ENCODE data around the gene FBN1.

Gene FBN1

DNA sequence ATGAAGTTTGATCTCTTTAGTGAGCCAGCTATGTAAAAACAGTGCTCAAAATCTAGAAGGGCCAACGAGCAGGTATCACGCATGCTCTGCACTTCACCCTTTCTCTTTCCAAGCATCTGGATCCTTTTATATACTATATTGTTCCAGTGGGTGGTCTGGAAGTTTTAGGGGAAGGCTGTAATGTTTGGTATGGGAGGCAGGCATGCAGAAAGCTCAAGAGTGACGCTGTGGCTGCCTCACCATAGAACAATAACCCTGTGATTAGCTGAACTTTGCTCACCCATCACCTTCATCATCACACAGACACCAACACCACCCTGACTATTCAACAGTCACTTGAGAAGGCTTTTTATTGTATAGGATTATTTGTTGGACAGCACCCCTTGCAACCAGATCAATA, 81.6 kb downstream of the FBN1 start:
- in situ Hi-C loops (cut with HindIII; ENCODE audit: low pct_unique_long_range_greater_than_20kb, low sequenced_read_pairs) = no loop called here
- no peak for DNase-seq (ENCODE audit: low read depth in 1 of 2, low spot score in 1 of 2)
- no peak for TF ChIP-seq JUND (IDR thresholded peaks at IDR 0.05; ENCODE audit: low read depth)

GRCh38 chr15:48560321-48561051, 85.0 kb downstream of the FBN1 start:
- DNase-seq (ENCODE audit: low read depth in 1 of 2, low spot score in 1 of 2) = no peak
- no peak for TF ChIP-seq JUND (IDR thresholded peaks at IDR 0.05; ENCODE audit: low read depth)
- in situ Hi-C loops (cut with HindIII; ENCODE audit: low pct_unique_long_range_greater_than_20kb, low sequenced_read_pairs) = no loop called here

DNA sequence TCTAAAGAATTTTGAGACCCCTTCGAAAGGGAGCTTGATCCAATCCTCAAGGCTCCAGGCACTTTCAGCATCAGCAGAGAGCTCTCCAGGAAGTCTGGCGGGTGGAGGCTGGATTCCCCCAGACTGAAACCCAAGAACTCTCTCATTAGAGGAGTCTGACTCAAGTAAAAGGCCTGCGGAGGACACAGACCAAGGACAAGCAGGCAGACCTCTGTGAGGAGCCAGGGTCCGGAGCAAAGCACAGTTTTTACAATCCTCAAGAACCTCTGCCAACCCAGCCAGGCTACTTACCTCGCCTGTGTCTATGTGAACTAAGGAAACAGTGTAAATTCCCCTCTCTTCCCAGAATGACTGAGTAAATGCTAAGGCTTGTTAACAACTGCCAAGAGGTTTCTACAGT, 86.2 kb downstream of the FBN1 start:
- in situ Hi-C loops (cut with HindIII; ENCODE audit: low pct_unique_long_range_greater_than_20kb, low sequenced_read_pairs) = no loop called here
- TF ChIP-seq JUND (IDR thresholded peaks at IDR 0.05; ENCODE audit: low read depth) = no peak
- no peak for DNase-seq (ENCODE audit: low read depth in 1 of 2, low spot score in 1 of 2)

DNA sequence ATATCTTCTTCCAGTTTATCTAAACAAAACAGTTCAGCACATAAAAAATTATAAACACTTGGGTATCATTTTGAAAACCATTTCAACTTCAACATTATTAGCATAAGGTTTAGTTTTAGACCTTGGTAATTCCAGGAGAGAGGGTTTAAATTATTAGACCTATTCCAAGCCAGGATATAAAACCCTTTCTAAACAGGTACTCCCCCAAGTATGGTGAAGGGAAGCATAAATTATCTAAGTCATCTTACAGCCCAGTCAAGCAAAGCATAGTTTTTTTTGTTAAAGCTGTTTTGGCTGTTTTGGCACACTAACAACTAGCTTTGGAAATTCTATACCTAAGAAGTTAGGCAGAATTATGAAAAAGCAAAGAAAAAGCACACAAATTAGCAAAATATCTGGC, 87.3 kb downstream of the FBN1 start:
- no peak for DNase-seq (ENCODE audit: low read depth in 1 of 2, low spot score in 1 of 2)
- in situ Hi-C loops (cut with HindIII; ENCODE audit: low pct_unique_long_range_greater_than_20kb, low sequenced_read_pairs) = no loop called here
- no peak for TF ChIP-seq JUND (IDR thresholded peaks at IDR 0.05; ENCODE audit: low read depth)

- in situ Hi-C loops (cut with HindIII; ENCODE audit: low pct_unique_long_range_greater_than_20kb, low sequenced_read_pairs) = no loop called here
- no peak for TF ChIP-seq JUND (IDR thresholded peaks at IDR 0.05; ENCODE audit: low read depth)
- DNase-seq (ENCODE audit: low read depth in 1 of 2, low spot score in 1 of 2) = no peak
Observed at GRCh38 chr15:48557335-48557734, 88.2 kb downstream of the FBN1 start.

DNA sequence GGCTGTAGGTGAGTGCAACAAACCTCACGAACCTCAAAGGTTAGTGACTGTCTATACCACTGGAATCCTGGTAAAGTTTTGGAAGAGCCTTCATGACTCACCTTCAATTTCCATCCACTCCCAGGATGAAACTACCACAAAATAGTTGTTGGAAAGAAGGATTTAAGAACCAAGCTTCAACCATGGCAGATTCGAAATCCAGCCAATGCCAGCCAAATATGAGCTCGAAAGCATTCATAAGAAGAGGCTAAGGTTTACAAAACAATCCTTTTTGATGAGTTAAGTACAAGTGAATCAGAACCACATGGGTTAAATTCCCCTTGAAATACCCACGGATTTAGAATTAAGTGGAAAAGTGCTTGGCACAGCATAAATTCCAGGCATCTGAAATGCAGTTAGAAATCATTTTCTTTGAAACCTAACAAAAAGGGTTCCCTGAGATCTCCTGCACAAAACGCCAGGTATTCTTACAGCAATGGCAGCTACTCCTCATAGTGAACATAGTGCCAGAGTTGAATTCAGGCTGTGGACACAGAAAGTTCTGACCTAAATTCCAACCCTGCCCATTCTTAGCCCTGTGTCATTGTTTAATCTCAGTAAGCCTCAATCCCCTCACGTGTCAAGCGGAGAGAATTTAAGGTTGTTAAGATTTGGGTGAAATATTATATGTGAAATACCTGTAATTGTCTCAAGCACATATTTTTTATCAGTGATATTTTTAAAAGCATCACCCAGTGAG, 89.2 kb downstream of the FBN1 start:
- TF ChIP-seq JUND (IDR thresholded peaks at IDR 0.05; ENCODE audit: low read depth) = no peak
- DNase-seq (ENCODE audit: low read depth in 1 of 2, low spot score in 1 of 2) = no peak
- in situ Hi-C loops (cut with HindIII; ENCODE audit: low pct_unique_long_range_greater_than_20kb, low sequenced_read_pairs) = no loop called here

GRCh38 chr15:48555241-48555881, 90.1 kb downstream of the FBN1 start:
- DNase-seq (ENCODE audit: low read depth in 1 of 2, low spot score in 1 of 2) = no peak
- in situ Hi-C loops (cut with HindIII; ENCODE audit: low pct_unique_long_range_greater_than_20kb, low sequenced_read_pairs) = no loop called here
- TF ChIP-seq JUND (IDR thresholded peaks at IDR 0.05; ENCODE audit: low read depth) = no peak

GRCh38 chr15:48554112-48554511, 91.4 kb downstream of the FBN1 start:
- DNase-seq (ENCODE audit: low read depth in 1 of 2, low spot score in 1 of 2) = no peak
- in situ Hi-C loops (cut with HindIII; ENCODE audit: low pct_unique_long_range_greater_than_20kb, low sequenced_read_pairs) = no loop called here
- no peak for TF ChIP-seq JUND (IDR thresholded peaks at IDR 0.05; ENCODE audit: low read depth)

DNA sequence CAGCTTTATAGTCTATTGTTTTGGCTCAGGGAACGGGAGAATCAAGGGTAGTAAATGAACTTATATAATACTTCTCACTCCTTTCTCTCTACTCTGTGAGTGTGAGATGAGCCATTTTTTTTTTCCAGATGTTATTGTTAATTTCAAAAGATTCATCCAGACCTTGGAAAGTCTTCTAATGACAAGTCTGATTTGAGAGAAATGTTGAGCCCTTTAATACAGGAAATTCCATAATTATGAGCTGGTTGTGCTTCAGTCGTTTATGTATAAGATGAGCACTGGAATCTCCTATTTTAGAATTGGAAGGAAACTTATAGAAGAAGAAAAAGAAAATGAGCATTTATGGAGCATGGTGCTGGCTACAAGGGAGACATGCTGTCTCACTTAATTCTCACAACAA, 92.0 kb downstream of the FBN1 start:
- no peak for DNase-seq (ENCODE audit: low read depth in 1 of 2, low spot score in 1 of 2)
- TF ChIP-seq JUND (IDR thresholded peaks at IDR 0.05; ENCODE audit: low read depth) = no peak
- in situ Hi-C loops (cut with HindIII; ENCODE audit: low pct_unique_long_range_greater_than_20kb, low sequenced_read_pairs) = no loop called here

- no peak for DNase-seq (ENCODE audit: low read depth in 1 of 2, low spot score in 1 of 2)
- no peak for TF ChIP-seq JUND (IDR thresholded peaks at IDR 0.05; ENCODE audit: low read depth)
- in situ Hi-C loops (cut with HindIII; ENCODE audit: low pct_unique_long_range_greater_than_20kb, low sequenced_read_pairs) = no loop called here
Observed at GRCh38 chr15:48550822-48551525, 94.5 kb downstream of the FBN1 start.

GRCh38 chr15:48548455-48548854, 97.1 kb downstream of the FBN1 start:
- TF ChIP-seq JUND (IDR thresholded peaks at IDR 0.05; ENCODE audit: low read depth) = no peak
- no peak for DNase-seq (ENCODE audit: low read depth in 1 of 2, low spot score in 1 of 2)
- in situ Hi-C loops (cut with HindIII; ENCODE audit: low pct_unique_long_range_greater_than_20kb, low sequenced_read_pairs) = no loop called here

DNA sequence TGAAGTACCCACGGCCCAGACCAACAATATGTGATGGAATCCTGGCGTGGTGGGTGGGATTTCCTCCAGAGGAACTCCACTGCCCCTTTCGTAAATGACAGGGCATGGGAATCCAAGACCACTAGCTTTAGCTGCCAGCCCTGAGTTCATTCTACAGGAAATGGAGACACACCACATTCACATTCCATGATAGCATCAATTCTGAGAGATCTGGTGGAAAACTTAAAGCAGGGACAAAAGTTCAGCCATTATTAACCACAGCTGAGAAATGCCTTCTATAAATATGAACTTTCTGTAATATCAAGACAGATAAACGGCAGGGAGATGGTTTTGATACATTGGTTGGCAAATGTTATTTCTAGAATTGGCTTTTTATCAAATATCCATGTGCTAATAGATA, 98.2 kb downstream of the FBN1 start:
- DNase-seq (ENCODE audit: low read depth in 1 of 2, low spot score in 1 of 2) = no peak
- in situ Hi-C loops (cut with HindIII; ENCODE audit: low pct_unique_long_range_greater_than_20kb, low sequenced_read_pairs) = no loop called here
- TF ChIP-seq JUND (IDR thresholded peaks at IDR 0.05; ENCODE audit: low read depth) = no peak

DNA sequence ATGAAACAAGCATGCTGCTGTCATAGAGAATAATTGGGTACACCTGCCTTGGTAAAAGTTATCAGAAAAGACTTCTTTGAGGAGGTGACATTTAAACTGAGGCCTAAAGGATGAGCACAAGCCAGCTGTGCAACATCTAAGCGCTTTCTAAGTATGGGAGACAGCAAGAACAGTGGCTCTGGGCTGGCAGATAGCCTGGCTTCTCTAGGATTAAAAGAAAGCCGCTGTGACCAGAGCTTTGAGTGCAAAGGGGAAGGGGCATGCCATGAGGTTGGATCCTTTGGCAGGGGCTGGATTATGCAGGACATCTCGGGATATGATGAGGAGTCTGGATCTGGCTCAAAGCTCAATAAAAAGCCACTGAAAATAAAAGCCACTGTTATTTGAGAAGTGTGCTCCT, 99.2 kb downstream of the FBN1 start:
- no peak for TF ChIP-seq JUND (IDR thresholded peaks at IDR 0.05; ENCODE audit: low read depth)
- in situ Hi-C loops (cut with HindIII; ENCODE audit: low pct_unique_long_range_greater_than_20kb, low sequenced_read_pairs) = no loop called here
- DNase-seq (ENCODE audit: low read depth in 1 of 2, low spot score in 1 of 2) = no peak
